Endodermal cell (in vitro differentiated cells): ENCODE measurements around the gene CEP112. TPM values are rescaled to one million over a fixed set of nuclear protein-coding genes. Genes with fewer than 3 reads are reported as not detected.

ENCODE experiments used
- DNase-seq: peaks from one replicate; pipeline ENCODE4 v3.0.0-alpha.2; 2017
- H3K27ac ChIP-seq: 2 replicates; pipeline ENCODE4 v1.5.1; 2013; ENCODE audit warnings: mild to moderate bottlenecking, low read depth, low read length, moderate library complexity
- H3K27me3 ChIP-seq: 2 replicates; pipeline ENCODE4 v1.6.1; 2013; ENCODE audit warnings: mild to moderate bottlenecking, low read length, moderate library complexity; ENCODE audit not compliant: insufficient read depth, control insufficient read depth, poor library complexity, severe bottlenecking
- H3K36me3 ChIP-seq: 2 replicates; pipeline ENCODE4 v1.7.0; 2013; ENCODE audit warnings: mild to moderate bottlenecking, low read length, moderate library complexity; ENCODE audit not compliant: control insufficient read depth, insufficient read depth
- H3K4me1 ChIP-seq: one replicate; pipeline ENCODE4 v1.7.0; 2013; ENCODE audit warnings: low read length; ENCODE audit not compliant: control insufficient read depth, insufficient read depth
- H3K4me3 ChIP-seq: 2 replicates; pipeline ENCODE4 v1.5.1; 2013; ENCODE audit warnings: mild to moderate bottlenecking, low read length, moderate library complexity
- H3K9ac ChIP-seq: 2 replicates; pipeline ENCODE4 v1.6.1; 2013; ENCODE audit warnings: mild to moderate bottlenecking, low read length, moderate library complexity; ENCODE audit not compliant: poor library complexity, severe bottlenecking; ENCODE audit errors: extremely low read depth
- H3K9me3 ChIP-seq: 2 replicates; pipeline ENCODE4 v1.6.1; 2013; ENCODE audit warnings: mild to moderate bottlenecking, low read length, moderate library complexity; ENCODE audit not compliant: control insufficient read depth
- H3K27ac Mint-ChIP-seq: 2 replicates; pipeline ENCODE4 v1.8.0; 2020; ENCODE audit warnings: mixed read lengths
- H3K27me3 Mint-ChIP-seq: 2 replicates; pipeline ENCODE4 v1.8.0; 2021; ENCODE audit warnings: mild to moderate bottlenecking, mixed read lengths; ENCODE audit not compliant: insufficient read depth
- H3K36me3 Mint-ChIP-seq: 2 replicates; pipeline ENCODE4 v1.8.0; 2020; ENCODE audit warnings: low read depth, mixed read lengths
- H3K4me1 Mint-ChIP-seq: 2 replicates; pipeline ENCODE4 v1.8.0; 2020; ENCODE audit warnings: mixed read lengths
- H3K4me3 Mint-ChIP-seq: 2 replicates; pipeline ENCODE4 v1.8.0; 2020; ENCODE audit warnings: mild to moderate bottlenecking, moderate library complexity, mixed read lengths
- H3K9me3 Mint-ChIP-seq: 2 replicates; pipeline ENCODE4 v1.8.0; 2020; ENCODE audit warnings: mild to moderate bottlenecking, mixed read lengths
- CTCF ChIP-seq: fragments of 200-600 bp; sonication (generic); conservative IDR thresholded peaks from 2 replicates; pipeline ENCODE4 v1.5.0; 2021; ENCODE audit warnings: antibody characterized with exemption, mild to moderate bottlenecking
- WGBS, 2 experiments: methylation state at CpG; one replicate each; pipeline versions ENCODE4 v1.1.5 to v1.1.7; 2013; ENCODE audit warnings: missing lambda C conversion rate in 2 of 2, mixed read lengths in 1 of 2; ENCODE audit not compliant: insufficient coverage in 1 of 2, insufficient read length in 1 of 2; 5-methylcytosine and 5-hydroxymethylcytosine counted together
- total RNA-seq, 2 donors: library from RNA; stranded (reverse); fragmentation: NEBNext Ultra II Directional in 1 of 2; extraction: Animal tissue kit (Norgen Biotek cat#: 25700) in 1 of 2; gene quantifications; 2 replicates in 1 of 2; 3 replicates in 1 of 2; pipeline ENCODE4 v1.2.1, GENCODE V29; 2021

Gene CEP112
- total RNA-seq, 2 donors from 2014 or later = 15.2 to 21.4 TPM

GRCh38 chr17:65801513-65801912 is 390.4 kb downstream of the CEP112 start:
- Histone ChIP-seq H3K36me3 (no peaks in the 10 kb centered on the region), H3K4me1 (no peaks in the 10 kb centered on the region), H3K9ac (no peak overlapping the region), H3K27me3 (no peaks in the 10 kb centered on the region), H3K9me3 (peaks cover 34% of the 10 kb centered on the region), H3K27ac (no peak overlapping the region), H3K4me3 (no peak overlapping the region)
- peaks cover 4% of the 10 kb centered on the region for H3K36me3 Mint-ChIP-seq
- no peak overlapping the region for H3K27ac Mint-ChIP-seq
- H3K4me1 Mint-ChIP-seq = peaks cover 8% of the 10 kb centered on the region
- no peak for TF ChIP-seq CTCF
- H3K9me3 Mint-ChIP-seq = peaks cover 31% of the 10 kb centered on the region
- no peak overlapping the region for H3K4me3 Mint-ChIP-seq
- no peak for DNase-seq
- no peaks in the 10 kb centered on the region for H3K27me3 Mint-ChIP-seq
- WGBS, 2 experiments = 86% methylated on average over 2 of the region's 2 CpGs; no CpG with 5 or more reads in 1 of the 2 experiments

- DNase-seq = no peak
- Mint-ChIP-seq H3K36me3 (peaks cover 3% of the 10 kb centered on the region), H3K9me3 (peaks cover 24% of the 10 kb centered on the region), H3K4me1 (peaks cover 8% of the 10 kb centered on the region), H3K27me3 (no peaks in the 10 kb centered on the region), H3K4me3 (no peak overlapping the region), H3K27ac (no peak overlapping the region)
- TF ChIP-seq CTCF = no peak
- Histone ChIP-seq H3K4me3 (no peak overlapping the region), H3K36me3 (no peaks in the 10 kb centered on the region), H3K9me3 (peaks cover 34% of the 10 kb centered on the region), H3K27ac (no peak overlapping the region), H3K9ac (no peak overlapping the region), H3K27me3 (no peaks in the 10 kb centered on the region), H3K4me1 (no peaks in the 10 kb centered on the region)
- 100% methylated on average over 1 of the region's 1 CpG; no CpG with 5 or more reads in 1 of the 2 experiments for WGBS, 2 experiments
These were observed 391.3 kb downstream of the CEP112 start for GRCh38 chr17:65800655-65801054.

GRCh38 chr17:65799869-65800268 is 392.1 kb downstream of the CEP112 start:
- WGBS, 2 experiments = 96 to 100% methylated on average over 1 of the region's 1 CpG
- H3K27me3 Mint-ChIP-seq = no peaks in the 10 kb centered on the region
- peaks cover 24% of the 10 kb centered on the region for H3K9me3 Mint-ChIP-seq

More at GRCh38 chr17:65799869-65800268, 392.1 kb downstream of the CEP112 start:
- Histone ChIP-seq H3K27ac (no peak overlapping the region), H3K9ac (no peak overlapping the region), H3K9me3 (peaks cover 34% of the 10 kb centered on the region), H3K27me3 (no peaks in the 10 kb centered on the region), H3K4me1 (no peaks in the 10 kb centered on the region), H3K4me3 (no peak overlapping the region), H3K36me3 (no peaks in the 10 kb centered on the region)
- peaks cover 3% of the 10 kb centered on the region for H3K36me3 Mint-ChIP-seq
- DNase-seq = no peak
- no peak for TF ChIP-seq CTCF
- H3K4me1 Mint-ChIP-seq = peaks cover 8% of the 10 kb centered on the region
- H3K27ac Mint-ChIP-seq = no peak overlapping the region
- H3K4me3 Mint-ChIP-seq = no peak overlapping the region
